ENCODE data around the gene TXLNG.
"Not testable (repeated sequence)": the region's sequence is repeated elsewhere in the genome, so short reads cannot be mapped to it uniquely, and the experiment has no call there.

Gene TXLNG

GRCh38 chrX:16838202-16839066, 52.2 kb downstream of the TXLNG start:
- peaks cover 34% of the 10 kb centered on the region for H3K36me3 ChIP-seq (ENCODE audit: insufficient read depth, low read length)

GRCh38 chrX:16839219-16839851, 53.1 kb downstream of the TXLNG start:
- no peaks in the 10 kb centered on the region for H3K9me3 ChIP-seq (ENCODE audit: control insufficient read depth, insufficient read depth, low read length)
- H3K36me3 ChIP-seq (ENCODE audit: insufficient read depth, low read length) = peaks cover 27% of the 10 kb centered on the region
- H3K9ac ChIP-seq (ENCODE audit: low read depth, low read length) = no peak overlapping the region
- H3K4me1 ChIP-seq (ENCODE audit: insufficient read depth, low read length) = peaks cover 32% of the 10 kb centered on the region

More at GRCh38 chrX:16838202-16839066, 52.2 kb downstream of the TXLNG start:
- Histone ChIP-seq H3K9ac (ENCODE audit: low read depth, low read length) (no peak overlapping the region), H3K4me1 (ENCODE audit: insufficient read depth, low read length) (peaks cover 27% of the 10 kb centered on the region), H3K9me3 (ENCODE audit: control insufficient read depth, insufficient read depth, low read length) (no peaks in the 10 kb centered on the region)

GRCh38 chrX:16839852-16840460, 53.7 kb downstream of the TXLNG start:
- Histone ChIP-seq H3K36me3 (ENCODE audit: insufficient read depth, low read length) (peaks cover 29% of the 10 kb centered on the region), H3K9ac (ENCODE audit: low read depth, low read length) (no peak overlapping the region), H3K4me1 (ENCODE audit: insufficient read depth, low read length) (peaks cover 32% of the 10 kb centered on the region), H3K9me3 (ENCODE audit: control insufficient read depth, insufficient read depth, low read length) (no peaks in the 10 kb centered on the region)

- Histone ChIP-seq H3K4me1 (ENCODE audit: insufficient read depth, low read length) (peaks cover 32% of the 10 kb centered on the region), H3K36me3 (ENCODE audit: insufficient read depth, low read length) (peaks cover 29% of the 10 kb centered on the region), H3K9me3 (ENCODE audit: control insufficient read depth, insufficient read depth, low read length) (no peaks in the 10 kb centered on the region), H3K9ac (ENCODE audit: low read depth, low read length) (no peak overlapping the region)
Observed at GRCh38 chrX:16842684-16843083, 56.4 kb downstream of the TXLNG start.

- H3K9me3 ChIP-seq (ENCODE audit: control insufficient read depth, insufficient read depth, low read length) = no peaks in the 10 kb centered on the region
- peaks cover 29% of the 10 kb centered on the region for H3K36me3 ChIP-seq (ENCODE audit: insufficient read depth, low read length)
- peaks cover 30% of the 10 kb centered on the region for H3K4me1 ChIP-seq (ENCODE audit: insufficient read depth, low read length)
- H3K9ac ChIP-seq (ENCODE audit: low read depth, low read length) = no peak overlapping the region
Observed at GRCh38 chrX:16843208-16843909, 57.1 kb downstream of the TXLNG start.

- Histone ChIP-seq H3K4me1 (ENCODE audit: insufficient read depth, low read length) (peaks cover 11% of the 10 kb centered on the region; the same call in 1 of the 2 replicates), H3K36me3 (ENCODE audit: insufficient read depth, low read length) (peaks cover 30% of the 10 kb centered on the region), H3K9me3 (ENCODE audit: control insufficient read depth, insufficient read depth, low read length) (no peaks in the 10 kb centered on the region), H3K9ac (ENCODE audit: low read depth, low read length) (no peak overlapping the region)
Observed at GRCh38 chrX:16845686-16846085, 59.4 kb downstream of the TXLNG start.

- Histone ChIP-seq H3K36me3 (ENCODE audit: insufficient read depth, low read length) (peaks cover 26% of the 10 kb centered on the region), H3K4me1 (ENCODE audit: insufficient read depth, low read length) (peaks cover 4% of the 10 kb centered on the region; the same call in 1 of the 2 replicates), H3K9me3 (ENCODE audit: control insufficient read depth, insufficient read depth, low read length) (no peaks in the 10 kb centered on the region)
Observed at GRCh38 chrX:16848541-16848940, 62.3 kb downstream of the TXLNG start.

GRCh38 chrX:16851421-16851820, 65.2 kb downstream of the TXLNG start:
- Histone ChIP-seq H3K4me1 (ENCODE audit: insufficient read depth, low read length) (peaks cover 6% of the 10 kb centered on the region), H3K9ac (ENCODE audit: low read depth, low read length) (no peak overlapping the region), H3K36me3 (ENCODE audit: insufficient read depth, low read length) (peaks cover 34% of the 10 kb centered on the region), H3K9me3 (ENCODE audit: control insufficient read depth, insufficient read depth, low read length) (no peaks in the 10 kb centered on the region)

More at GRCh38 chrX:16848541-16848940, 62.3 kb downstream of the TXLNG start:
- no peak overlapping the region for H3K9ac ChIP-seq (ENCODE audit: low read depth, low read length)

GRCh38 chrX:16851827-16852226, 65.6 kb downstream of the TXLNG start:
- Histone ChIP-seq H3K9ac (ENCODE audit: low read depth, low read length) (no peak overlapping the region), H3K36me3 (ENCODE audit: insufficient read depth, low read length) (peaks cover 36% of the 10 kb centered on the region), H3K9me3 (ENCODE audit: control insufficient read depth, insufficient read depth, low read length) (0 out of 2 replicates have a peak, but pooled peaks cover 2% of the 10 kb centered on the region), H3K4me1 (ENCODE audit: insufficient read depth, low read length) (peaks cover 6% of the 10 kb centered on the region)

GRCh38 chrX:16852617-16853179, 66.4 kb downstream of the TXLNG start:
- Histone ChIP-seq H3K9me3 (ENCODE audit: control insufficient read depth, insufficient read depth, low read length) (0 out of 2 replicates have a peak, but pooled peaks cover 4% of the 10 kb centered on the region), H3K9ac (ENCODE audit: low read depth, low read length) (no peak overlapping the region), H3K4me1 (ENCODE audit: insufficient read depth, low read length) (peaks cover 6% of the 10 kb centered on the region), H3K36me3 (ENCODE audit: insufficient read depth, low read length) (peaks cover 45% of the 10 kb centered on the region)

GRCh38 chrX:16853537-16853936, 67.3 kb downstream of the TXLNG start:
- H3K4me1 ChIP-seq (ENCODE audit: insufficient read depth, low read length) = peaks cover 6% of the 10 kb centered on the region
- peaks cover 46% of the 10 kb centered on the region for H3K36me3 ChIP-seq (ENCODE audit: insufficient read depth, low read length)
- H3K9me3 ChIP-seq (ENCODE audit: control insufficient read depth, insufficient read depth, low read length) = 0 out of 2 replicates have a peak, but pooled peaks cover 4% of the 10 kb centered on the region
- H3K9ac ChIP-seq (ENCODE audit: low read depth, low read length) = no peak overlapping the region

- H3K9ac ChIP-seq (ENCODE audit: low read depth, low read length) = no peak overlapping the region
- H3K4me1 ChIP-seq (ENCODE audit: insufficient read depth, low read length) = peaks cover 6% of the 10 kb centered on the region
- H3K36me3 ChIP-seq (ENCODE audit: insufficient read depth, low read length) = peaks cover 52% of the 10 kb centered on the region
- H3K9me3 ChIP-seq (ENCODE audit: control insufficient read depth, insufficient read depth, low read length) = 0 out of 2 replicates have a peak, but pooled peaks cover 4% of the 10 kb centered on the region
Observed at GRCh38 chrX:16855363-16856075, 69.3 kb downstream of the TXLNG start.

- H3K36me3 ChIP-seq (ENCODE audit: insufficient read depth, low read length) = peaks cover 53% of the 10 kb centered on the region
- not testable (repeated sequence) for H3K4me1 ChIP-seq (ENCODE audit: insufficient read depth, low read length); H3K9ac ChIP-seq (ENCODE audit: low read depth, low read length); H3K9me3 ChIP-seq (ENCODE audit: control insufficient read depth, insufficient read depth, low read length)
Observed at GRCh38 chrX:16856076-16856404, 69.8 kb downstream of the TXLNG start.
